ENCODE data around the gene GUSB.
"Not testable (repeated sequence)": the region's sequence is repeated elsewhere in the genome, so short reads cannot be mapped to it uniquely, and the experiment has no call there.

Gene GUSB

DNA sequence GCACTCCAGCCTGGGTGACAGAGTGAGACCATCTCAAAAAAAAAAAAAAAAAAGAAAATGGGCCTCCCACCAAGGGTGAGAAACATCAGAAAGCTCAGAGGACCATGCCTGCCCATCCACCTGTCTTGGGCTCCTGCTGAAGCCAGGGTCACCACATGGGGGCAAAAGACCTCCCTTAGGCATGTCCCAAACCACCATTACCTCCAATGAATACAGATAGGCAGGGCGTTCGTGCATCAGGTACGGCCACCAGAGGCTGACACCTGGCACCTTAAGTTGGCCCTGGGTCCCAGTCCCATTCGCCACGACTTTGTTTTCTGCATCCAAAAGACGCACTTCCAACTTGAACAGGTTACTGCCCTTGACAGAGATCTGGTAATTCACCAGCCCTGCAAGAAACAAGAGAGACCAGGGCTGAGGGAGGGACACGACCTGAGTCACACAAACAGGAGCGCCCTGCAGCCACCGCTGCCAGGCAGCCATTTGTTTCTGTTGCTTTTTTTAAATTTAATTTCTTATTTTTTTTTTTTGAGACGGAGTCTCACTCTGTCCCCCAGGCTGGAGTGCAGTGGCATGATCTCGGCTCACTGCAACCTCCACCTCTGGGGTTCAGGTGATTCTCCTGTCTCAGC lies 6.1 kb downstream of the GUSB start:
- DNase-seq (ENCODE audit: low read depth): no peak

- no peak for DNase-seq (ENCODE audit: low read depth)
These were observed 7.1 kb downstream of the GUSB start for GRCh38 chr7:65974876-65975275.

- no peak for DNase-seq (ENCODE audit: low read depth)
These were observed 7.7 kb downstream of the GUSB start for GRCh38 chr7:65974191-65974801.

- no peak for DNase-seq (ENCODE audit: low read depth)
These were observed 9.0 kb downstream of the GUSB start for GRCh38 chr7:65972976-65973375.

GRCh38 chr7:65971021-65971420 lies 11.0 kb downstream of the GUSB start:
- DNase-seq (ENCODE audit: low read depth): no peak

GRCh38 chr7:65968256-65969185 lies 13.5 kb downstream of the GUSB start:
- no peak for DNase-seq (ENCODE audit: low read depth)

GRCh38 chr7:65967361-65968155 lies 14.5 kb downstream of the GUSB start:
- DNase-seq (ENCODE audit: low read depth): no peak

DNA sequence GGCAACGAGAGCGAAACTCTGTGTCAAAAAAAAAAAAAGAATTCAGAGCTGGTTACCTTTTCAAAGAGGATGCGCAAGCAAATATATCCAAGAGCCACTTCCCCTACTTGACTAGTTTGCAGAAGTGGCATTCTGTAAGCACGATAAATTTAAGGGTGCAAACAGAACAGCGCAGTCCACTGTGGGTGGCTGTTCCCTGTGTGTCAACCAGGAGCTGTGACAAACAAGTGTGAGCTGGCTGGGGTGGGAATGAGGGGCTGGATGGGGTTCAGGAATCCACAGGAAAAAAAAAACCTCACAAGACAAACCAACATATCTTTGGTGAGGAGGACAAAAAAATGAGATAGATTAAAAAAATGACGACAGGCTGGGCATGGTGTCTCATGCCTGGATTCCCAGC lies 15.9 kb downstream of the GUSB start:
- no peak for DNase-seq (ENCODE audit: low read depth)

- DNase-seq (ENCODE audit: low read depth): not testable (repeated sequence)
These were observed 17.3 kb downstream of the GUSB start for GRCh38 chr7:65964671-65965070.

DNA sequence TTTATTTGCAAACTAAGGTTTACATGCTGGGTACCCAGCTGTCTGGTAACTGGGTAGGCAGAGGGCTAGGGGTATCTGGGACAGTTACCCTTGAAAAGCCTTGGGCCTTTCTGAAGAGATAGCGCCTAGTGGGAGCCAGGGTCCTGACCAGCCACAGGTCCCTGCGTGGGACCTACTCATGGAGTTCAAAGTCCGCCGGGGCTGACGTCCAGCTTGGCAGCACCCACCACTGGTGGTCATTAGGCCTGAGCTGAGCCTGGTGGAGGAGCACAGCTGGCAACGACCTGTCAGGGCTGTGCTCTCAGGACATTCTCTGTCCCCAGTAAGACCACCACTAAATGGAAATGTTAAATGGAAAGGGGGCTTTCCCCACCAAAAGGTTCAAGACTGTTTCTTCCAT lies 20.0 kb downstream of the GUSB start:
- no peak for DNase-seq (ENCODE audit: low read depth)

DNA sequence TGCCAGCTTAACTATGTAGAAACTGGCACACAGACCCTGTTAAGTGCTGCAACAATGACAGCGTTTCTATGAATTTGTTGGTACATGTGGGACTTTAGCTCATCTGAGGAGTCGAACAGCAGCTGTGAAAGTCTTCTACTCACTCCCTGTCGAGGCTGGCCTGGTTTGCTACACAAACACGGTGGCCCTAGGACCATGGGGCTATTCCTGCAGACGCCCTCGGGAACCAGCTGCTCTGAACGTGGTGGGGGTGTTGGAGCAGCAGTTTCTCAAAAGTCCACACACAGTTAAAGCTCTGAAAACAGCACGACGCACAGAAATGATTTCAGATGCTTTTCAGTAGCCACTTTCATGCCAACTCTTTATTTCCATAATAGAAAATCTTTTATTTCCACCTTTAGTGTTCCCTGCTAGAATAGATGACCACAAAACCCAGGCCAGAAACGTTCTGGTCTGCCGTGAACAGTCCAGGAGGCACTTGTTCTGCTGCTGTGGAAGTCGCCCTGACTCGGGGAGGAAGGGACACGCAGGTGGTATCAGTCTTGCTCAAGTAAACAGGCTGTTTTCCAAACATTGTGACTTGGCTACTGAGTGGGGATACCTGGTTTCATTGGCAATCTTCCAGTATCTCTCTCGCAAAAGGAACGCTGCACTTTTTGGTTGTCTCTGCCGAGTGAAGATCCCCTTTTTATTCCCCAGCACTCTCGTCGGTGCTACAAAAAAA lies 21.5 kb downstream of the GUSB start:
- DNase-seq (ENCODE audit: low read depth): no peak

GRCh38 chr7:65955718-65956117 lies 26.3 kb downstream of the GUSB start:
- no peak for DNase-seq (ENCODE audit: low read depth)

- no peak for DNase-seq (ENCODE audit: low read depth)
These were observed 28.0 kb downstream of the GUSB start for GRCh38 chr7:65953890-65954450.

- no peak for DNase-seq (ENCODE audit: low read depth)
These were observed 28.9 kb downstream of the GUSB start for GRCh38 chr7:65953001-65953720.

DNA sequence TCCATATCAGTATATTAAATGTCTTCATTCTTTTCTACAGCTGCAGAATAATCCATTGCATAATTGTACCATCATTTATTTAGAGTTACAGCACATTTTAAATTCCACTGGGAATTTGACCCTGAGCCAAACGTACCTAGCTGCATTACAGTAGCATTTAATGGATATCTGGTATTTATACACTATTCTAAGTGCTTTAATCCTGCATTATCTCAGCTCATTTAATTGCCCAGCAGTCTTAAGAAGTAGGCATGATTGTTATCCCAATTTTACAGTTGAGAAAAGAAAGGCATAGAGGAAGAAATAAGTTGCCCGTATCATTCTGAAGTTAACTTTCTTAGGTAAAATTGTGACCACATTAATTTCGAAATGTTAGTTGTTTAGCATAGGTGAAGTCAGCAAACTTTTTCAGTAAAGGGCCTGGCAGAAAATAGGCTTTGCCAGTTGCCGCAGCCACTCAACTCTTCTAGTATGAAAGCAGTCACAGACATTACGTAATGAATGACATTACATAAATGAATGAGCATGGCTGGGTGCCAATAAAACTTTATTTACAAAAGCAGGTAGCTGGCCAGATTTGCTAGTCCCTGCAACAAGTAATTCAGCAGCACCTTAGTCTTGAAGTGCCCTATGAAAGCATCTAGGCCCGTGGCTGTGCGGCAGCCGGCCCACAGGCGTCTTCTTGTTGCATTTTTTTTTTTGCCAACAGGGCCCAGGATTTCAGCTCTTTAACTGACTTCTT lies 30.0 kb downstream of the GUSB start:
- no peak for DNase-seq (ENCODE audit: low read depth)

GRCh38 chr7:65946904-65947303 lies 35.1 kb downstream of the GUSB start:
- DNase-seq (ENCODE audit: low read depth): peak; percentile 14

DNA sequence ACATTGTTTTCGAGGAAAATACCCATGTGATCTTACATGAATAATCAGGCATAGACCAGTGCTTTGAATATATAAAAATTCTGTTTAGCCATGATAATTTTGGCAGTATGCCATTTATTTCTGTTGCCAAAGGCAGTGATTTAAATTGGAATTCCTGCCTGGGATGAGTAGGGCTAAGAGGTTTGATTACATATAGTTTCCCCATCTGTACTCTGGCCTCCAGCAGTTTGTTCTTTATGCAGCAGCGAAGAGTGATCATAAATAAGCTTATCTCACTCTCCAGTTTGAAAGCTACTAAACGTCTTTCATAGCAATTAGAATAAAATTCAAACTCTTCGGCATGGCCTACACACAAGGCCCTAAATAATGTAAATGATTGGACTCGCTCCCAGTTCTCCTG lies 36.2 kb downstream of the GUSB start:
- DNase-seq (ENCODE audit: low read depth): not testable (repeated sequence)

DNA sequence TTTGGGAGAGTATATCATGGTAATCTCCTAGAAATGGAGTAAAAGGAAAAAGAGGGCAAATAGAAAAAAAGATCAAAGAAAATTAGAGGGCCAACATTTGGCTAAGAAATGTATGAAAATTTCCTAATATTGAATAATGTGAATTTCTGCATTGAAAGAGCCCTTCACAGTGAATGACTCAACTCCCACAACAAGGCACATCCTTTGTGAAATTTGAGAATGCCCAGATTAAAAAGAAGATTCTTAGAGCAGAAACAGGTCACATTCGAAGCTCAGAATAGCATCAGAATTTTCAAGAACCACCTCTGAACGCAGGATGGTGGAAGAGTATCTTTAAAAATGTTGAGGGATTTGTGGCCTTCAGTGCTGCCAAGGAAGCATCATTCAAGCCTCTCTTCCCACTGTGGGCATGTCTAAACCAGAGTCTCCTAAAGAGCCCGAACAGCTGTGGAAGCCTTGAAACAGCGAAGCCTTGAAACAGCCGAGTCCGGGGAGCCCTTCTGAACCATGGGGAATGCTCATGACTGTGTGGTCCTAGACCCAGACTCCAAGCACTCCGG lies 43.6 kb downstream of the GUSB start:
- no peak for DNase-seq (ENCODE audit: low read depth)

DNA sequence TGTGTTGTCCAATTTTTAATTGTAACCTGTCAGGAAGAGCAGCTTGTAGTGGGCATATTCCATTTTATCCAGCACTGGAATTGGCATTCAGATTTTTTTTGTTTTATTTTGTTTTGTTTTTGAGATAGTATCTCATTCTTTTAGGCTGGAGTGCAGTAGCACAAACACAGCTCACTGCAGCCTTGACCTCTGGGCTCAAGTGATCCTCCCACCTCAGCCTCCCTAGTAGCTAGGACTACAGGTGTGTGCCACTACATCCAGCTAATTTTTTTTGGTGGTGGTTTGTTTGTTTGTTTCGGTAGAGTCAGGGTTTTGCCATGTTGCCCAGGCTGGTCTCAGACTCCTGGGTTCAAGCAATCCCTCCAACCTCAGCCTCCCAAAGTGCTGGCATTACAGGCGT lies 44.7 kb downstream of the GUSB start:
- DNase-seq (ENCODE audit: low read depth): no peak

- no peak for DNase-seq (ENCODE audit: low read depth)
These were observed 50.3 kb downstream of the GUSB start for GRCh38 chr7:65931685-65932084.
